NCI-H1105 treated with DMSO at 0.1 percent for 48 hours (cell line): ENCODE measurements around the gene SIGLEC1.

Experiments
- DNase-seq: peaks from one replicate; lab custom pipeline; 2025; lab: John Stamatoyannopoulos, UW

The SIGLEC1 gene

DNA sequence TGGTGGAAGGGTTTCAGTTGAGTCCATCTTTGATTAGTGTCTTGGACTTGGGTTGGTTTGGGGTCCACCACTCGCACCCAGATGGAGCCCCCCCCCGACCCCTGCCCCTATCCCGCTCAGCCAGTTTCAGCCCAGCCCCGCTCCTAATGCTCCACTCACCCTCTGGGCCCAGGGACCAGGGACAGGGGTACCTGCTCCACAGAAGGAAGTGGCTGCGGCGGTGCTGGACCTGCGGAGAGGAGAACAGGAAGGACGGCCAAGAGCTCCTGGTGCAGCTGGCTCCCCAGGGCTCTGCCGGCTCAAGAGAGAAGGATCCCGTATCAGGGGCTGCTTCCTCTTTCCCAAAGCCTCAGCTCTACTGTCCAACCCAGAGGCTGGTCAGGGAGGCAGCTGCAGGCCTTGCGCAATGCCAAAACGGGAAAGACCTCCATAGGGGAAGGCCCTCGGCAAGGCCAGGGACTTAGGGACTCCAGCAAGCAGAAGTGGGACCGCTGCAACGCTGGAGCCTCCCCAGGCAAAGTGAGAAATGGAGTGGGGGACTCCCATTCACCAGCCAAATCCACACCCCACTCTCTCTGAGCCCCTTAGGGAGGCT, at the start of gene SIGLEC1:
TSS of gene SIGLEC1 (minus strand) at position 322 of the 595 bp plus-strand sequence. CDS start 5,472 bp downstream, outside the sequence.
- no peak for DNase-seq

DNA sequence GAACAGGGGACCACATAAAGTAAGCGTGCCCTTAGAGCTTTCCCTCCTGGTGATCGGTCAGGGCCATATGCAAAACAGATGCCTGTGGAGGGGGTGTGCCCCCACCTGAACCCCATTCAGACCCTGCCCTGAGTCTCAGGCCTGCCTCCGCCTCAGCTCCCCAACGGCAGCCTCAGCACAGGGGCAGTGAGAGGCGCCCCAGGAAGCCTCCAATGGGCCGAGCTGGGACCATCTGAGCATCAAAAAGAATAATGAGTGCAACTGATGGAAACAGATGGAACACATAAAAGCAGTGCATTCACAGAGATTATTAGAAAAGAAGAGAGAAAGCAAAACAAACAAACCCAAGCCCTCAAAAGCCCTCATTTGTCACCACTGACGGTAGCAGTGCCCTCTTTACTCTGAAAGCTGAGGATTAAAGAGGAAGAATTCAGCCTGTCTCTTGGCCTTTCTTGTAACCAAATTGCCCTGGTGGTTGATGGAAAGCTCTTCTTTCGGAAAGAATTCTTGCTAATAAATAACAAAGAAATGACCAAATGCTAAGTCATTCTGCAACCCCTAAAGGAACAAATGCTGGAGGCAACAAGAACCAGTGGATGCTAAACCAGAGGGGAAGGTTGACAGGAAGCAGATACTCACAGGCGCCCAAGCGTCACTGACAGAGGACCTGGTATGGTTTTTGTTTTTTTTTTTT, 48.4 kb upstream of the SIGLEC1 start:
- no peak for DNase-seq

GRCh38 chr20:3759884-3760283, 47.5 kb upstream of the SIGLEC1 start:
- no peak for DNase-seq

DNA sequence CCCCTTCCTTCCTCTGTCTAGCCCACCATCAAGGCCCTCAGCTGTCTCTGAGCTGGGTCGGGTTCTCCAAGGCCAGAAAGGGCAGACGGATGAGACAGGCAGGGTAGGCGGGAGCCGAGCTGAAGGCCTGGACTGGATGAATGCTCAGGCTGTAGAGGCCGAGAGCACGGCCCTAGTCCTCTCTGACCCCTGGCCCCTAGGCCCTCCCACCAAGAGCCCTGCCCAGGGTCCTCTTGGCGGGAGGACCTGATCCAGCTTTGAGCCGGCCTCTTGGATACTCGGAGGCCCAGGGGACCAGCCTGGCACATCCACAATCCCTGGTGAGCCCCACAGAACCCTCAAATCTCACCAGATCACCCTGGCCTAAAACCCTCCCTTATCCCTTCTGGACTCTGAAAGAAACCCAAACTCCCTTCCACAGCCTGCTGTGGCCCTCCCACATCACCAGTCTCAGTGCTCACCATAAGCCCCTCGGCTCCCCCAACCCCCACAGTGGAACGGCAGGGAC, 47.0 kb upstream of the SIGLEC1 start:
- no peak for DNase-seq

DNA sequence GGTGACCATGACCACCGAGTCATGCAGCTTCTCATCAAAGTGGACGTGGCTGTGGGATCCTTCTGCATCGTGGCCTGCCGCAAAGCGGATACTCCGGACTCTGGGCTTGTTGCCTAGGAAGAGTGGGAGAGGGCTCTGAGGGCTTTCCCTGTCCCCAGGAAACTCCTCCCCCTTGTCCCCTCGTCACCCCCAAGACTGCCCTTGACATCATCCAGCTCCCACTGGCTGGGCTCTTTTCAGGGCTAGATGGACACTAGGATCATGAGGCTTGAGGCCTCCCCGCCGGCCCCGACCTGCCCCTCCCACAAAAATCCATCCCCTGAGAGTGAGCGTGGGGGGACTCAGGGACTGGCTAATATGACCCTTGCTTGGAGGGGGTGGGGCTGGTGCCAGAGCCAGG, 46.2 kb upstream of the SIGLEC1 start:
- no peak for DNase-seq

- no peak for DNase-seq
Observed at GRCh38 chr20:3757268-3757667, 44.9 kb upstream of the SIGLEC1 start.

DNA sequence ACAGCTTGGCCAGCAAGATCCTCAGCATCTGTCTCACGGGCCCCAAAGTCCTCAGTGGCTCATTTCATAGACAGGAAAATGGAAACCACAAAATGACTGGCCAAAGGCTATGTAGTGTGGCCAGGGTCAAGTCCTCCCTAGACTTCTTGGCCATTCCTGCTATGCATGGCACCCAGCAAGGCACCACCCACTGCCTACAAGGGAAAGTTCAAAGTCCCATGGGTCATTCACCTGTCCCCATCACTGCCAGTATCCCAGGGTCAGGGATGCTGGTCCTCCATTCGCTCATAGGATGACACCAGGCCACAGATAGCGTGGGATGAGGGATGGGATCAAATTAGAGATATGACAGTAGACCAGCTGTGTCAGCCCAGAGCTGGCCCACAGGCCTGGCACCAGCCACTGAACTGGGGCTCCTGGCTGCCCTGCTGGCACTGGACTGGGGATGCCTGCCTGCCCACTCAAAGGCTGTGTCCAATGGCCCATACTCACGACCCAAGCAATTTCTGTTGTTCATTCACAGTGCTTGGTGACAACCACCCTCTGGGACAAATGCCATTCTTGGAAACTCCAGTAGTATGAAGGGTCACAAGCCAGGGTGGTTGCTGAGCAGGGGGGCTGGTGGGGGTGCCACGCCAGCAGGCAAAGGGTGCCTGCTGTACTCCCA, 43.5 kb upstream of the SIGLEC1 start:
- no peak for DNase-seq

DNA sequence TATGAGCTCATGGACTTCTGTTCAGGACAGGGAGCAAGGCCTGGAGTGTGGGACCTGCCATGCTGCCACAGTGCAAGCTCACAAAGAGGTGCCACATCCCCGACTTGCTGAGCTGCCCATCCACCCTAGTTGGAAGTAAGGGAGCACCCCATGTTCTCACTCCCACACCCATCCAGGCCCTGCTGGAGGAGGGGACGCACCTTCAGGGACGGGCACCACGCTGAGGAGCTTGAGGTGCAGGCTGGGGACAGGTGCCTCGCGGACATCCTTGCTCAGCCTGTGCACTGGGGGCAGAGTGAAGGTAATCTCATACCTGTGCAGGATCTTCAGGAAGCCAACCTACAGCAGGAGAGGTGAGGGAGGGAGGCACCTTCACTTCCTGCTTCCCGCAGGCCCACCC, 42.9 kb upstream of the SIGLEC1 start:
- no peak for DNase-seq

GRCh38 chr20:3754276-3754630, 41.9 kb upstream of the SIGLEC1 start:
- no peak for DNase-seq

GRCh38 chr20:3753501-3754275, 41.3 kb upstream of the SIGLEC1 start:
- no peak for DNase-seq

- peak; percentile 50 for DNase-seq
Observed at GRCh38 chr20:3753098-3753497, 40.7 kb upstream of the SIGLEC1 start.

GRCh38 chr20:3752386-3752759, 40.0 kb upstream of the SIGLEC1 start:
- DNase-seq, result no peak

GRCh38 chr20:3751675-3752385, 39.4 kb upstream of the SIGLEC1 start:
- peak; percentile 87 for DNase-seq

DNA sequence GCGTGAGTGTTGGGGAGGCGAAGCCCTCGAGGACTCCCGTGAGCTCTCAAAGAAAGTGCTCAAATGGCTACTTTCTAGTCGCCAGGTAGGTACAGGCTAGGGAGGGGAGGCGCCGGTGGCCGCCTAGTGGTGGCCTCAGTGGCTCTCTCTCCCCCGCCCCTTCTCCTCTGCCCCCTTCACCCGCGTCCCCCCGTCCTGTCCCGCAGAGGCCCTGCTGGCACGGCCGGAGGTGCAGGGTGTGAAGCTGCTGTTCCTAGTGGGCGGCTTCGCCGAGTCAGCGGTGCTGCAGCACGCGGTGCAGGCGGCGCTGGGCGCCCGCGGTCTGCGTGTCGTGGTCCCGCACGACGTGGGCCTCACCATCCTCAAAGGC, 38.9 kb upstream of the SIGLEC1 start:
- no peak for DNase-seq

GRCh38 chr20:3749689-3750531, 37.5 kb upstream of the SIGLEC1 start:
- DNase-seq, result peak; percentile 71

GRCh38 chr20:3749087-3749688, 36.8 kb upstream of the SIGLEC1 start:
- no peak for DNase-seq

- no peak for DNase-seq
Observed at GRCh38 chr20:3748073-3748472, 35.7 kb upstream of the SIGLEC1 start.

DNA sequence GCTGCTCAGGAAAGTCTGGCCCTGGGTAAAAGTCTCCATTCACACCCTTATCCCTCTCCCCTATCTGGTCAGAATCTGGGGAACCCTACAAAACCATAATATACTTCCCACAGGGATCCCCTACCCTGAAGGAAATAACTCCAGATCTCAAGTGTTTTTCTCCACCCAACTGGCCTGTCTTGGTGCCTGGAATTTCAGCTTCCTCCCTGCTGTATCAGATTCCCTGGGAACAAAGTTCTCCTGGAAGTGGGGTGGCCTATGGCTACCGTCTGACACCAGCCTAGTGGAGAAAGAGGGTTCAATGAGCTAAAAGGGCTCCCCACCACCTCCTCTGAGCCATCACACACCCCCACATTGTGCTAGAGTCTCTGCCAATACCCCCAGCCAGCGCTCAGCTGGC, 35.1 kb upstream of the SIGLEC1 start:
- no peak for DNase-seq

- DNase-seq, result peak; percentile 28
Observed at GRCh38 chr20:3745686-3746173, 33.3 kb upstream of the SIGLEC1 start.
